ENCODE results near the gene BRSK2.

The BRSK2 gene

DNA sequence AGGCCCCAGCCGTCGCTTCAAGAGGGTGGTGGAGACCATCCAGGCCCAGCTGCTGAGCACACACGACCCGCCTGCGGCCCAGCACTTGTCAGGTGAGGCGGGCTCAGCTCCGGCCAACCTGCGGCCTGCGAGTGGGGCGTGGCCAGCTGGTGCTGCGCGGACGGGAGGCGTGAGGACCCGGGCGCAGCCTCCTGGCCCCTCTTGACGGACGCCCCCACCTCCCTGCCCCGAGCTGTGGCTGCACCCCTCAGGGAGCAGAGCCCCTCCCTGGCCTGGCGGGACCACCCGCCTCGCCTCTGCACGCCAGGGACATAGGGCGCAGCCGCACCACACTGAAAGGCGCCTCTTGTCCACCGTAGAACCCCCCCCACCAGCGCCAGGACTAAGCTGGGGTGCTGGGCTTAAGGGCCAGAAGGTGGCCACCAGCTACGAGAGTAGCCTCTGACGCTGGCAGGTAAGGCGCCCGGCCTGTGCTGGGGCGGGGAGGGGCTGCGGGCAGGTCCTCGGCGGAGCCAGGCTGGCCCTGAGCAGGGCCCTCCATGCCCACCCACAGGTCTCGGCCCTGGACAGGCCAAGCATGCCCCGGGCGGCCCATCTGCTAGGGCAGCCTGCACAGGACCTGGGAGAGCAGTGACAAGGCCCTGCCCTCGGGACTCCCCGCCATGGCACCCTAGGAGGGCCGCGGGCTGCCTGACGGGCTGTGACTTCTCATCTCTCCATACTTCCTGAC, 67.0 kb downstream of the BRSK2 start:
- TF ChIP-seq, protein P1, sequence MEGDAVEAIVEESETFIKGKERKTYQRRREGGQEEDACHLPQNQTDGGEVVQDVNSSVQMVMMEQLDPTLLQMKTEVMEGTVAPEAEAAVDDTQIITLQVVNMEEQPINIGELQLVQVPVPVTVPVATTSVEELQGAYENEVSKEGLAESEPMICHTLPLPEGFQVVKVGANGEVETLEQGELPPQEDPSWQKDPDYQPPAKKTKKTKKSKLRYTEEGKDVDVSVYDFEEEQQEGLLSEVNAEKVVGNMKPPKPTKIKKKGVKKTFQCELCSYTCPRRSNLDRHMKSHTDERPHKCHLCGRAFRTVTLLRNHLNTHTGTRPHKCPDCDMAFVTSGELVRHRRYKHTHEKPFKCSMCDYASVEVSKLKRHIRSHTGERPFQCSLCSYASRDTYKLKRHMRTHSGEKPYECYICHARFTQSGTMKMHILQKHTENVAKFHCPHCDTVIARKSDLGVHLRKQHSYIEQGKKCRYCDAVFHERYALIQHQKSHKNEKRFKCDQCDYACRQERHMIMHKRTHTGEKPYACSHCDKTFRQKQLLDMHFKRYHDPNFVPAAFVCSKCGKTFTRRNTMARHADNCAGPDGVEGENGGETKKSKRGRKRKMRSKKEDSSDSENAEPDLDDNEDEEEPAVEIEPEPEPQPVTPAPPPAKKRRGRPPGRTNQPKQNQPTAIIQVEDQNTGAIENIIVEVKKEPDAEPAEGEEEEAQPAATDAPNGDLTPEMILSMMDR (IDR thresholded peaks at IDR 0.05; ENCODE audit: low read length, missing control alignments) = no peak
- H3K4me3 ChIP-seq (replicated peaks; ENCODE audit: low read depth, low read length) = no peak overlapping the region
- no peak for DNase-seq (ENCODE audit: low read depth)

DNA sequence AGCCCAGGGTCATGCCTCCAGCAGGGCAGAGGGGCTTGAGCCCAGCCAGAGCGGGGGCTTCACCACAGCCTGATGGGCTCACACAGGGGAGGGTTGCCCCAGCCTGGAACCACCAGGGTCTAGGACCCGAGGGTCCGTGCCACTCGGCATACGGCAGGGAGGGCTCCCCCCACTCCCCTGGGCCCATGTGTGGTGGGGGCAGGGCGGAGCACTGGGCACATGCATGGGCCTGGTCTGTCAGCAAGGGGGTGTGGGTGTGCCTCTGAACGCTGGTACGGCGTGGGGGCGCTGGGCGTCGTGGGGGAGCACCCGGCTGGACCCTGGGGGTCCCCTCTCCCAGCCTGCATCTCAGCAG, 67.6 kb downstream of the BRSK2 start:
- no peak for DNase-seq (ENCODE audit: low read depth)
- no peak overlapping the region for H3K4me3 ChIP-seq (replicated peaks; ENCODE audit: low read depth, low read length)
- TF ChIP-seq, protein P1 (IDR thresholded peaks at IDR 0.05; ENCODE audit: low read length, missing control alignments) = no peak

DNA sequence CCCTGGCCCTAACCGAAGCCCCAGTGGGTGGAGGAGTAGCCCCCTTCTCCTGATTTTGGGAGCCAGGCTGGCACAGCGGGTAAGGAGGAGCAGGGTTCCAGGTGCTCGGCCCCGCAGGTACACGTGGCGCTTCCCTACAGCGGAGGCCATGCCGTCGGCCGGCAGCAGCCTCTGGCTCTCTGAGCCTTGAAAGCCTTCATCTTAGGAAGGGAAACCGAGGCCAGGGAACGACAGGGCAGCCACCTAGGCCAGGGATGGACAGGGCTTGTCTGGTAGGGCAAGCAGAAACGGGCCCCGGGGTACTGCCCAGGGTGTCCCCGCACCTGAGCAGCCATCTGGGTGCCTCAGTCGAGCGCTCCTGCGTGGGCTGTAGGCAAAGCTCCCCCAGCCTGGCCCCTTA, 68.1 kb downstream of the BRSK2 start:
- no peak for DNase-seq (ENCODE audit: low read depth)
- TF ChIP-seq, protein P1 (IDR thresholded peaks at IDR 0.05; ENCODE audit: low read length, missing control alignments) = no peak
- H3K4me3 ChIP-seq (replicated peaks; ENCODE audit: low read depth, low read length) = no peak overlapping the region

DNA sequence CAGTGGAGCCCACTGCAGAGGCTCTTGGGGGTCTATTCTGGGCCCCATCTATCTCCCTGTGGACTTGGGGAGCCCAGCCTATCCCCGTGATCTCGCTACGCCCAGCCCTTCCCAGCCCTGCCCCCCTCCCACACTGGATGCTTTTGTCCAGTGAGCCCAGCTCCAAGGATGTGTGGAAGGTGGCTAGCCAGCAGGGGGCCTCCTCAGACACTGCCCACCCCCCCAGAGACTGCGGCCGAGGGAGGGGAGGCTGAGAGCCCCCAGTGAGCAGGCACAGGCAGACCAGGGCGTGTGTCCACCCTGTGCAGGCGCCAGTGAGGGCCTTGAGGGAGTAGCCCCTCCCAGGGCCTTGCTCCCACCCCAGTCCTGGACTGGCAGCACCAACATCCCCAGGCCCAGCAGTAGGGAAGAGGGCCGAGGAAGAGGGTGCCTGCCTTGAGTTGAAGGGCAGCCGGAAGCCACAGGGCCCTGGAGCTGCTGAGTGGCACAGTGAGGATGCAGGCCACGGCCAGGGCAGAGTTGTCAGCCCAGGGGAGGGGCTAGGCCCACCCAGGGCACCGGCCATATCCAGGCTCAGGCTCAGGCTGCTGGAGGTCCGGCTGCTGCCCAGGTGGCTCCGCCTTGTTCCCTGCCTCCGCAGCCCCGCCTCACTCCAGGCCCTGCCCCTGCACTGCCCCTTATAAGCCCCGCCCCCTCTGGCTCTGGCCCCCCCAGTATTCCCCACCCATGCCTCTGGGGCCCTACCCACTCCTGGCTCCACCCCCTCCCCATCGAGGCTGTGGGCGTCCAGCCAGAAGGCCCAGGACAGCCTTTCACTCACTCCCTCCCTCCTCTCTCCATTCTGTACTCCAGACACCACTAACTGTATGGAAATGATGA, 68.8 kb downstream of the BRSK2 start:
- H3K4me3 ChIP-seq (replicated peaks; ENCODE audit: low read depth, low read length) = no peak overlapping the region
- peak; percentile 22 for DNase-seq (ENCODE audit: low read depth)
- TF ChIP-seq, protein P1 (IDR thresholded peaks at IDR 0.05; ENCODE audit: low read length, missing control alignments) = peak; percentile 25

DNA sequence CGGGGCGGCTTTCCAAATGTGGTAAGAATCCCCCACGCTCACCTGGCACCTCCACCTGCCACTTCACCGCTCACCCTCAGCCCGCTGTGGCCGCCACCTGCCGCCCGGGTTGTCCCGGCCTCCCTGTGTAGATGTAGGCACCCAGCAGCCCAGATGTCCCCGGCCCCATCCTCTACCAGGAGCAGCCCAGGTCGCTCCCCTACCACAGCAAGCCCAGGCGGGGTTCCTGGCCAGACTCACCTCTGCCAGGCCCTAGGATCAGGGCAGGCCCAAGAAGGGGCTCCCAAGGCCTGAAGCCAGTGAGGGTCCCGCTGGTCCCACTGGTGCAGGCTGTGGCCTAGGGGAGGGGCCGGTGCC, 69.5 kb downstream of the BRSK2 start:
- no peak for DNase-seq (ENCODE audit: low read depth)
- H3K4me3 ChIP-seq (replicated peaks; ENCODE audit: low read depth, low read length) = no peak overlapping the region
- TF ChIP-seq, protein P1 (IDR thresholded peaks at IDR 0.05; ENCODE audit: low read length, missing control alignments) = no peak

DNA sequence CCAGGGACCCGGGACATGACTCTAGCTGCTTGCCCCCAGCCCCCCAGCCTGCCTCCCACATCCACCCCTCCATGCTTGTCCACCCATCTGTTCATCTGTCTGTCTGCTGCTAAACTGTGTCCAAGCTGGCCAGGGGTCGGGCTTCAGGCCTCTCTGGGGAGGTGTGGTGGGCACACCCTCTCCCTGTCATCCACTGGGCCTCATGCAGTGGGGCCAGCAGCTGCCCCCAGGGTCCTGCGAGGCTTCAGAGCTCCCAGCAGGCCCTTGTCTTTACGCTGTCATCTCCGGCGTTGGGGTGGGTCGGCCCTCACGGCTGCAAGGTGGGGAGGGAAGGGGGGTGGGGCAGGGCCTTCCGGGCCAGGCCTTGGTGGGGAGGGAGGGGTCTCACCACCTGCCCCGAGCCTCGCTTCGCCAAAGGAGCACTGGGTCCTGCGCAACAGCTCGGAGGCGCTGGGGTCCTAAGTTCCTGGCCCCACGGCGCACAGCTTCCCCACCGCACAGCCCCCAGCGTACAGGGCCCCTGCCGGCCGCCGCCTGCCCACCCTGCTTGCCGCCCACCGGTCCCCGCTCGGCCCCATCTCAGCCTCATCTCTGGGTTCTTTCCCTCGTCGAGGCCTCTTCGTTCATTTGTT, 70.1 kb downstream of the BRSK2 start:
- TF ChIP-seq, protein P1 (IDR thresholded peaks at IDR 0.05; ENCODE audit: low read length, missing control alignments) = no peak
- H3K4me3 ChIP-seq (replicated peaks; ENCODE audit: low read depth, low read length) = no peak overlapping the region
- DNase-seq (ENCODE audit: low read depth) = no peak

Data from fibroblast of pulmonary artery (primary cell).